HFFc6 (cell line): Measurements from ENCODE around the gene NR3C2. TPM values are rescaled to one million over a fixed set of nuclear protein-coding genes. Genes with fewer than 3 reads are reported as not detected.

Experiments used
- DNase-seq: peaks from one replicate; pipeline ENCODE4 v3.0.0-alpha.2; 2018
- H3K27ac Mint-ChIP-seq: 2 replicates; pipeline ENCODE4 v1.8.0; 2020; ENCODE audit warnings: mild to moderate bottlenecking, mixed read lengths
- H3K27me3 Mint-ChIP-seq: 2 replicates; pipeline ENCODE4 v1.8.0; 2021; ENCODE audit warnings: mild to moderate bottlenecking, moderate library complexity, mixed read lengths; ENCODE audit not compliant: insufficient read depth
- H3K36me3 Mint-ChIP-seq: 2 replicates; pipeline ENCODE4 v1.8.0; 2021; ENCODE audit warnings: low read depth, mixed read lengths
- H3K4me1 Mint-ChIP-seq: 2 replicates; pipeline ENCODE4 v1.8.0; 2020; ENCODE audit warnings: low read depth, mixed read lengths
- H3K4me3 Mint-ChIP-seq: 2 replicates; pipeline ENCODE4 v1.8.0; 2020; ENCODE audit warnings: mild to moderate bottlenecking, moderate library complexity, mixed read lengths
- H3K9me3 Mint-ChIP-seq: 2 replicates; pipeline ENCODE4 v1.8.0; 2020; ENCODE audit warnings: mild to moderate bottlenecking, mixed read lengths
- CTCF ChIP-seq: fragments of 200-600 bp; sonication (generic); IDR thresholded peaks from 2 replicates; pipeline ENCODE4 v1.5.0; 2021; ENCODE audit warnings: antibody characterized with exemption, mild to moderate bottlenecking
- total RNA-seq, 6 experiments: library from RNA; stranded (reverse); fragmentation: NEBNext Ultra II Directional; extraction: Animal tissue kit (Norgen Biotek cat#: 25700); gene quantifications; 2 replicates in 1 of 6; 3 replicates in 5 of 6; pipeline ENCODE4 v1.2.3, GENCODE V29; 2021

Gene NR3C2
- total RNA-seq, 6 experiments from 2014 or later, result 0.07 to 0.26 (median 0.11) TPM

GRCh38 chr4:148367756-148368155 lies 74.5 kb downstream of the NR3C2 start:
- TF ChIP-seq CTCF, result no peak
- H3K36me3 Mint-ChIP-seq, result no peaks in the 10 kb centered on the region

GRCh38 chr4:148366251-148366650 lies 76.0 kb downstream of the NR3C2 start:
- TF ChIP-seq CTCF, result no peak
- H3K9me3 Mint-ChIP-seq, result peaks cover 28% of the 10 kb centered on the region
- no peak overlapping the region for H3K27ac Mint-ChIP-seq
- no peak overlapping the region for H3K4me3 Mint-ChIP-seq
- H3K36me3 Mint-ChIP-seq, result no peaks in the 10 kb centered on the region
- H3K27me3 Mint-ChIP-seq, result no peaks in the 10 kb centered on the region; the same call in 1 of the 2 replicates
- H3K4me1 Mint-ChIP-seq, result no peaks in the 10 kb centered on the region
- no peak for DNase-seq

More at GRCh38 chr4:148367756-148368155, 74.5 kb downstream of the NR3C2 start:
- Mint-ChIP-seq H3K4me1 (no peaks in the 10 kb centered on the region), H3K27ac (no peak overlapping the region), H3K27me3 (no peaks in the 10 kb centered on the region; the same call in 1 of the 2 replicates), H3K9me3 (peaks cover 22% of the 10 kb centered on the region), H3K4me3 (no peak overlapping the region)
- DNase-seq, result no peak

GRCh38 chr4:148364525-148364924 lies 77.7 kb downstream of the NR3C2 start:
- Mint-ChIP-seq H3K4me3 (no peak overlapping the region), H3K27ac (no peak overlapping the region), H3K36me3 (no peaks in the 10 kb centered on the region), H3K27me3 (no peaks in the 10 kb centered on the region; the same call in 1 of the 2 replicates), H3K9me3 (peaks cover 28% of the 10 kb centered on the region), H3K4me1 (no peaks in the 10 kb centered on the region)
- TF ChIP-seq CTCF, result no peak
- DNase-seq, result no peak

GRCh38 chr4:148359769-148360168 lies 82.4 kb downstream of the NR3C2 start:
- Mint-ChIP-seq H3K27me3 (no peaks in the 10 kb centered on the region; the same call in 1 of the 2 replicates), H3K9me3 (peaks cover 13% of the 10 kb centered on the region), H3K4me3 (no peak overlapping the region), H3K4me1 (no peaks in the 10 kb centered on the region), H3K27ac (no peak overlapping the region), H3K36me3 (no peaks in the 10 kb centered on the region)
- no peak for TF ChIP-seq CTCF
- no peak for DNase-seq

GRCh38 chr4:148355442-148356123 lies 86.6 kb downstream of the NR3C2 start:
- Mint-ChIP-seq H3K27me3 (no peaks in the 10 kb centered on the region; the same call in 1 of the 2 replicates), H3K9me3 (peaks cover 11% of the 10 kb centered on the region), H3K27ac (no peak overlapping the region)

More at GRCh38 chr4:148355442-148356123, 86.6 kb downstream of the NR3C2 start:
- DNase-seq, result no peak
- no peak for TF ChIP-seq CTCF
- Mint-ChIP-seq H3K36me3 (no peaks in the 10 kb centered on the region), H3K4me1 (no peaks in the 10 kb centered on the region), H3K4me3 (no peak overlapping the region)
